HG03442 (cell line): ENCODE data around the gene TTYH3.

ENCODE experiments used
- ATAC-seq: cut with Tn5 transposase; IDR thresholded peaks from one replicate; pipeline ENCODE4 v1.9.1; 2021; ENCODE audit warnings: mild to moderate bottlenecking, moderate library complexity; ENCODE audit not compliant: unreplicated experiment

TTYH3 gene

GRCh38 chr7:2614631-2615330 is 17.0 kb upstream of the TTYH3 start:
- no peak for ATAC-seq

DNA sequence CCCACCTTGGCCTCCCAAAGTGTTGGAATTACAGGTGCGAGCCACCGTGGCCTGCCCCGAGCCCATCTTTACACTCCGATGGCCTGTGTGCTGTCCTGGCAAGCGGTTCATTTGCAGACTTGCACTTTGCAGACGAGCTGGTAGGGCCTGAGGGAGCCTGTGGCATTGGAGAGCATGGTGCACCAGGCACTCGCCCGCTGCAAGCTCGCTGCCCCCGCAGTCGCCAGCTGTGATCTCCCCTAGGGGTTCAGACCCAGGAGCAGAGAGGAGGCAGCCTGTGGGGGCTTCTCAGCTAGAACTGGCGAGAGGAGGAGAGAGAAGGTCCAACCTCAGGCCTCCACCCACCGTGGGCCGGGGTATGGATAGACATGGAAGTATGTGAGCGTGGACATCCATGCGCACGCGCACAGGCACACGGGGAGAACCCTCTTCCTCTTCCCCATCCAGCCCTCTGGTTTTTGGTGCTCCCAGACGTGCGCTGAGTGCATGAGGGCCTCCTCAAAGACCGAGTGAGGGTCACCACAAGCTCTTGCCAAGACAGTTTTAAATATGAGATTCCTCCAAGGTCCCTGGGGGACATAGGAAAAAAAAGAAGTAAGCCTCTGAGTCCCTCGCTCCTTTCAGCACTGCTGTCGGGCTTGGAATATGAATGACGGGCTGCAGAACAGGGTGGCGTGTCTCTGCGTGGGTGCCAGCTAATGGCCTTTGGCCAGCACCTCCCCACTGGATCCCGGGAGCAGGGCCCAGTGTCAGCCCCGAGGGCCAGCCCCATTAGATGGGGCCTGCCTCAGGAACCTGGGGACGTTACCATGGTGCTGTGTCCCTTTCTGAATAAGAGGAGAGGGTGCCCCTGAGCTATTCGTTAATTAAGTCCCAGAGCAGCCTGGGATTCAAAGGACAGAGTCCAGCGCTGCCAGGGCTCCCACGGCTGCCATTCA is 15.1 kb upstream of the TTYH3 start:
- no peak for ATAC-seq

DNA sequence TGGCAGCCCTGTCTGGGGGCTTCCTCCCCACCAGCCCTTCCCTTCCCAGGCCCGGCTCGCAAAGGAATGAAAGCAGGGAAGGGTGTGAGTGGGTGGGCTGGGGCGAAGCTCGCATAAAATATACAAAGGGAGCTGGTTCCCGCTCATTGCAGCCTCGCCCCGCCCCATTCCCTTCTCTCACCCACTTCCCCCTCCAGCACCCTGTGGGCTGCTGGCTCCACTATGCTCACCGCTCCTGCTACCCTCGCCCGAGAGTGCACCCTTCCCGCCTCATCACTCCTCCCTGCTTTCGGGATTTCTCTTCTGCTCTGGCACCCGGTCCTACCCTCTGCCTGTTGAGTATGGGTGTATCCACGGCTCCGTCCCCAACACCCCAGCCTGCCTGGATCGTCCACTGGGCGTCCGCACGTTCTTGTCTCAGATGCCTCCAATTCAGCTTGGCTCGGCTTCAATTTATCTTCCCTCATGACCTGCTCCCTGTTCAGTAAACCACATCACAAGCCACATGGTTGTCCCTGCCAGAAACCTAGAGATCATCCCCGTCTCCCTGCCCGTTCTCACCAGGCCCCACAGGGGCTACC is 14.4 kb upstream of the TTYH3 start:
- ATAC-seq: no peak

GRCh38 chr7:2619116-2619515 is 12.7 kb upstream of the TTYH3 start:
- ATAC-seq: no peak

DNA sequence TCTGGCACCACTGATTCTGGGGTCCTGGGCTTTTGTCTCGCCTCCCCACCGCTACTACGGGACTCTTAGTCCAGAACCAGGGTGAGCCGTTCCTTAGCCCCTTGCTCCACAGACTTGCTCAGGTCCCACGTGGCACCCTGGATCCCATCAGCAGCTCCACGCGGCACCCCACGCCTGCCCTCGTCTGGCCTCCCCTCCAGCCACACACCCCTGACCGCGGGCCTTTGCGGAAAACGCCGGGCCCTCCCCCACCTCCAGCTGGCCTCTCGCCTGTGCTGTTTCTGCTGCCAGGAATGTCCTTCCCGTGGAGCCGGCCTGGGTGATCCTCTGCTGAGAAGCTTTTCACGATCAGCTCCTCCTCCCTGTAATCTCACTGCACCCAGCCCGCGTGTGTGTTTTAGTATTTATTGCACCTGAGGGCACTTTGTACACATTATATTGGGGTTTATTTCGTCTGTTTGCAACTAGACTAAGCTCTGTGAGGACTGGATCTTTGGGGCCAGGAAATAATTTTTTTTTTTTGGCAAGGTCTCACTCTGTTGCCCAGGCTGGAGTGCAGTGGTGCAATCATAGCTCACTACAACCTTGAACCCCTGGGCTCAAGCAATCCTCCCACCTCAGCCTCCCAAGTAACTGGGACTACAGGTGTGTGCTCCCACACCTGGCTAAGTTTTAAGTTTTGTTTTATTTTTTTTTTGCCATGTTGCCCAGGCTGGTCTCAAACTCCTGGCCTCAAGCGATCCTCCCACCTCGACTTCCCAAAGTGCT is 10.5 kb upstream of the TTYH3 start:
- ATAC-seq: no peak

GRCh38 chr7:2621948-2622640 is 9.7 kb upstream of the TTYH3 start:
- no peak for ATAC-seq

- ATAC-seq: no peak
Measured at GRCh38 chr7:2622869-2623697, 8.7 kb upstream of the TTYH3 start.

DNA sequence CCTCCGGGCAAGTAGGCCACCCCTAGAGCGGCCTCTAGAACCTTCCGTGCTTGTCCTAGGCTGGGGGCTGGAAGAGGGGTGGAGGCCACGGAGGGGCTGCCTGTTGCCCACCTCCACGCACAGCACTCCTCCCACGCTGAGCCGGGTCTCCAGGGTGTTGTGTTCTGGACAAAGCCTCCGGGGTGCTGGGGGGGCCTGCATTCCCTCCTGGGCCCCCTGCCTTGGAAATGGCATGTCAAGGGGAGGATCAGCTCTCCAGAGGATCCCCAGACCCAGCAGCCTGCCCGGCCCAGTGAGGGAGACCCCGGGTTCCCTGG is 8.1 kb upstream of the TTYH3 start:
- no peak for ATAC-seq

- ATAC-seq: no peak
Measured at GRCh38 chr7:2624293-2624886, 7.4 kb upstream of the TTYH3 start.

GRCh38 chr7:2626498-2627117 is 5.2 kb upstream of the TTYH3 start:
- no peak for ATAC-seq

DNA sequence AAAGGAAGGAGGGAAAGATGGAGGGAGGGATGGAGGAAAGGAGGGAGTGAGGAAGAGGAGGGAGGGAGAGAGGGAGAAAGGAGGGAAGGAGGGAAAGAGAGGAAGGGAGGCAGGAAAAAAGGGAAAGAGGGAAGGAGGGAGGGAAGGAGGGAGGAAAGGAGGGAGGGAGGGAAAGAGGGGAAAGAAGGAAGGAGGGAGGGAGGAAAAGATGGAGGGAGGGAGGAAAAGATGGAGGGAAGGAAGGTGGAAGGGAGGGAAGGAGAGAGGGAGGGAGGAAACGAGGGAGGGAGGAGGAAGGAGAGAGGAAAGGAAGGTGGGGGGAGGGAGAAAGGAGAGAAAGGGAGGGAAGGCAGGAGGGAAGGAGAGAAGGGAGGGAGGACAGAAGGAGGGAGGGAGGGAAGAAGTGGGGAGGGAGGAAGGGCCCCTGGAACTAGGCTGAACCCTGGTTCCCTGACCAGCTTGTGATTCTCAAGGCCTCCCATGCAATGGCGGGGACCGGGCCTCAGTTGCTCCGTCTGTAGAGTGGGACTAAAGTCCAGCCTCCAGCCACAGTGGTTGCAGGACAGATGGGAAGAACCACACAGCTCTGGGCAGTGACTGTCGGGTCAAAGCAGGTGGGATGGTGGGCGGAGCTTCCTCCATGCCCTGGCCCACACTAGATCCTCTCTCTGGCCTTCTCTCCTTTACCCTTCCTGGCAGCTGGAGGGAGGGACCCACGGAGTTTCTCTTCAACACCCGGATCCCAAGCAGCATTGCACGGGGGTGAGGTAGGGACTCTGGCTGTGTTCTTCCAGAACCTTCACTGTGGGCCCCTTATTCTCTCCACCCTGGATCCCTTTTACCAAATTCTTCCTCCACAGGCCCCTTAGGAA is 4.3 kb upstream of the TTYH3 start:
- ATAC-seq: no peak

- no peak for ATAC-seq
Measured at GRCh38 chr7:2628130-2628482, 3.7 kb upstream of the TTYH3 start.

GRCh38 chr7:2628891-2629290 is 2.9 kb upstream of the TTYH3 start:
- no peak for ATAC-seq

DNA sequence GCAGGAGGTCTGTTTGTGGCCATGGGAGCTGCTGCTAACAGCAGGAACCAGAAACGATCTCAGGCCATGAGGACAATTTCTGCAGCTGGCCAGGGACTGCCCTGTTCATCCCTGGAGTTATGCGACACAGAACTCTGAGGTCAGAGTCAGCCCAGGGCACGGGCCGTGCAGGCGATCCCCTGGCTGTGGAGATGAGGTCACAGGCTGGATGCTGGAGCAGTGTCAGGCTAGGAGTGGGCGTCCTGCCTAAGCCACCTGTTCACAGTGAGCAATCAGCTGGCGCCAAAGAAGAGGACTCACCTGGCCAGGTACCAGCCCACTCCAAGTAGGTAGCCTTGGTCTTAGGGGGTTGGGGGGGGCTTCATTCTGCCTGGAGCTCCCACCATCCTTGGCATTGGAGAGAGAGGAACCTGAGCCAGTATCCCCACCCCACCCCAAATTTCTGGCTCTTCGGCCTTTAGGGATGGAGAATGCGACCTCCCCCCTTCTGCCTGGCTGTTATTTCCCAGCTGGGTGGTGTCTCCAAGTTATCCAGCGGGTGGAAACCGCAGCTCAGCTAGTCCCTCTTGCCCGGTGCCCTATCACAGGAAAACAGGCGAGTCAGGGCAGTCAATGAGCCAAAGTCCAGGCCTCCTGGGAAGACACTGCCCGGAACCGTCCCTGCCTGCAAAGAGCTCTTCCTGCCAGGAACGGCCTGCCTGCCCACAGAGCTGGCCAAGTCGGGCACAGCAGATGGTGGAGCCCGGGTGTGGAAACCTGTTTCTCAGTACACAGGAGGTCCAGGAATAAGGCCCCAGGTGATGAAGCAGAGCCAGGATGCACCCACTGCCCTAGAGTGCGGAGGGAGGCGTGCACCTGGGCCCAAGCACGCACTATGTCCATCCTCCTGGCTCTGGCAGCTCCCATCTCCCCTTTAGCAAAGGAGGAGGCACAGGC is 1.8 kb upstream of the TTYH3 start:
- ATAC-seq: no peak

- ATAC-seq: no peak
Measured at GRCh38 chr7:2632733-2633537, 1.1 kb downstream of the TTYH3 start.
